HAP-1 (cell line): Measurements from ENCODE around the gene DPP3.
A peak's percentile ranks its signal among the peaks of the same experiment; 100 is the strongest.

Experiments
- DNase-seq, 2 experiments: peaks; one replicate each; pipeline ENCODE4 v3.0.0-alpha.2; 2016 to 2020; ENCODE audit warnings: low spot score in 2 of 2
- H3K27me3 ChIP-seq: fragments of 250-450 bp; sonication (Bioruptor Pico); 2 replicates; pipeline ENCODE4 v1.5.1; 2020; ENCODE audit warnings: low read depth, mild to moderate bottlenecking, moderate library complexity
- H3K36me3 ChIP-seq: fragments of 250-450 bp; sonication (Bioruptor Pico); replicated peaks from 2 replicates; pipeline ENCODE4 v1.5.1; 2020; ENCODE audit warnings: mild to moderate bottlenecking
- H3K4me1 ChIP-seq: fragments of 250-450 bp; sonication (Bioruptor Pico); 2 replicates; pipeline ENCODE4 v1.5.1; 2020; ENCODE audit warnings: mild to moderate bottlenecking
- H3K4me3 ChIP-seq: fragments of 250-450 bp; sonication (Bioruptor Pico); 2 replicates; pipeline ENCODE4 v1.5.1; 2020; ENCODE audit warnings: mild to moderate bottlenecking, moderate library complexity
- H3K9me3 ChIP-seq: fragments of 250-450 bp; sonication (Bioruptor Pico); 2 replicates; pipeline ENCODE4 v1.5.1; 2020; ENCODE audit warnings: mild to moderate bottlenecking, moderate library complexity
- in situ Hi-C: fragments of 300-500 bp; cut with MboI; formaldehyde crosslinking; loops from 3 replicates; pipeline ENCODE4 v1.14.3; 2020; ENCODE audit warnings: low sequenced_read_pairs, inconsistent platforms, mixed read lengths

DPP3 gene

DNA sequence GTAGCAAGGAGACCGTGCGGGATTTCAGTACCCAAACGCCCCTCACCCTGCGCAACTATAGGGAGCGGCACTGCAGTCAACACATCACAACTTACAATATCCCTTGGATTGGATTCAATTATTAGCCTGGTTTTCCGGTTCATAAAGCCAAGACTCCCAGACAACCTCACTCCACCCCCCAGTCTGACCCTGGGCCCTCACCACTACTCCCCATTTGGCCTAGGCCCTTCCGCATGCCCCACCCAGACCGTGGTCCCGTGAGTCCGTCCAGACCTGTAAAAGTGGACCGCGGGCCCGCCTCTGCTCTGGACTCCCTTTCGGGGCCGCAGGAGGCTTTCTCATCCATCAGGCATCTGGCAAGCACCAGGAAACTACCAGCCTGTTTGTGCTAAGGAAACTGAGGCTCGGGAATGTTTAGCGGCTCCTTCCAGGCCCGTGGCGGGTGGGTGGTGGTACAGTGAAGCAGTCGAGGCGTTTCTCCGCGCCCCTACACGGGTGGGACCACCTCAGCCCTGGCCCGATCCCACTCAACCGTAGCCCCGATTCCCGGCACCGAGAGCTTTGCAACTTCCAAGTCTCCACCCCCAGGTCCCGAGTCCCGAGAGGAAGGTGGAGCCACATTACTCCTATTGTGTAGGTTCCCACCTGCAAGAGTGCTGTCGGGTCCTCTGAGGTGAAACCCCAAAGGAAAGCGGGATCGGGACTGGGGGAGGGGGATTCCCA, 679 bp upstream of the DPP3 start:
- in situ Hi-C loops: no loop called here
- Histone ChIP-seq H3K4me1 (0 out of 2 replicates have a peak, but pooled peaks cover 7% of the 10 kb centered on the region), H3K36me3 (peaks cover 10% of the 10 kb centered on the region; the same call in 1 of the 2 replicates), H3K27me3 (no peaks in the 10 kb centered on the region), H3K9me3 (no peaks in the 10 kb centered on the region), H3K4me3 (peak overlapping the region; percentile 70)
- DNase-seq: peak; percentile 45 to 74

DNA sequence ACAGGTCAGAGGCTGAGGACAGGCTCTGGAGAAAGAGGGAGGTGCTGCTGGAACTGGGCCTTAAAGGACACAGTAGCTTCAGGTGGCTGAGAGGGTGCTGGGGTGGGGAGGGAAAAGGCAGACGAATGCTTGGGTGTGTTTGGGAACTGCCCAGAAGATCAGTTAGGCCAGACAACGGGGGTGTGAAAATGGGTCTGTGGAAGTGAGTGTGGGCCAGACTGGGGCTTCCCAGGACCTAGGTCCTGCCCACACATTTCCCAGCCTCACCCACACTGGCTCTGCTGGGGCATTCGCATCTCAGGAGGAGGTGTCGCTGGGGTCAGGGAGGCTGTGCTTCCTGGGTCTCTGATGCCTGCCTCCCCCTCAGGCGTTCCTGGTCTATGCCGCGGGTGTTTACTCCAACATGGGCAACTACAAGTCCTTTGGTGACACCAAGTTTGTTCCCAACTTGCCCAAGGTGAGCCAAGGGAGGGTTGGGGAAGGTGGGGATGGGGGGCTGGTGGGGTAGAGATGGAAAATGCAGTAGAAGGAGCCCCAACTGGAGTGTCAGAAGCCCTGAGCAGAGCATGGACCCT, 4.7 kb downstream of the DPP3 start:
- H3K36me3 ChIP-seq: peaks cover 5% of the 10 kb centered on the region; the same call in 1 of the 2 replicates
- H3K9me3 ChIP-seq: no peaks in the 10 kb centered on the region
- no peak for DNase-seq
- H3K4me3 ChIP-seq: no peak overlapping the region
- no peaks in the 10 kb centered on the region for H3K4me1 ChIP-seq
- H3K27me3 ChIP-seq: no peaks in the 10 kb centered on the region
- in situ Hi-C loops: no loop called here

- Histone ChIP-seq H3K27me3 (no peaks in the 10 kb centered on the region), H3K9me3 (no peaks in the 10 kb centered on the region), H3K4me3 (no peak overlapping the region), H3K4me1 (no peaks in the 10 kb centered on the region), H3K36me3 (peaks cover 6% of the 10 kb centered on the region)
- no peak for DNase-seq
- in situ Hi-C loops: no loop called here
These were observed 8.7 kb downstream of the DPP3 start for GRCh38 chr11:66488957-66489356.

GRCh38 chr11:66489636-66490035, 9.4 kb downstream of the DPP3 start:
- no peaks in the 10 kb centered on the region for H3K9me3 ChIP-seq
- no peak overlapping the region for H3K4me3 ChIP-seq
- in situ Hi-C loops: no loop called here
- no peak for DNase-seq
- peaks cover 6% of the 10 kb centered on the region for H3K36me3 ChIP-seq
- no peaks in the 10 kb centered on the region for H3K27me3 ChIP-seq
- no peaks in the 10 kb centered on the region for H3K4me1 ChIP-seq

DNA sequence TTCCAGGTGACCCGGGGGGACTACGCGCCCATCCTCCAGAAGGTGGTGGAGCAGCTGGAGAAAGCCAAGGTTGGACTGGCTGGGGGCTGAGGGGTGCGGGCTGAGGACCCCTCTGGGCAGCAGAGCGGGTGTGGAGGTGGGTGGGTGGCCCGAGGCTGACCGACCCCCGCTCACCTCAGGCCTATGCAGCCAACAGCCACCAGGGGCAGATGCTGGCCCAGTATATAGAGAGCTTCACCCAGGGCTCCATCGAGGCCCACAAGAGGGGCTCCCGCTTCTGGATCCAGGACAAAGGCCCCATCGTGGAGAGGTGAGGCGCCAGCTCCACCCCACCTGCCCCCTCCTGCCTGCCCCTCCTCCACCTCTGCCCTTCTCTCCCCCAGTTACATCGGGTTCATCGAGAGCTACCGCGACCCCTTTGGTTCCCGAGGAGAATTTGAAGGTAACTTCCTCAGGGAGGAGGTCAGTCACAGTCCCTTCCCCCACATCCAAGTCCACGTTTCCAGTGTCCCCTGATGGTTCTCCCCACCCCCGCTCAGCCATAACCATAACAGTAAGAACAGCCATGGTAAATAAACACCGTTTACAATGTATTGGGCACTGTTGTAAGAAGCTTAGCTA, 11.2 kb downstream of the DPP3 start:
- Histone ChIP-seq H3K27me3 (no peaks in the 10 kb centered on the region), H3K4me3 (no peak overlapping the region), H3K4me1 (no peaks in the 10 kb centered on the region), H3K9me3 (no peaks in the 10 kb centered on the region), H3K36me3 (peaks cover 9% of the 10 kb centered on the region)
- DNase-seq: peak in 1 of 2 experiments; percentile 41
- in situ Hi-C loops: no loop called here

GRCh38 chr11:66492161-66492865, 12.1 kb downstream of the DPP3 start:
- DNase-seq: no peak
- Histone ChIP-seq H3K27me3 (no peaks in the 10 kb centered on the region), H3K9me3 (no peaks in the 10 kb centered on the region), H3K4me3 (no peak overlapping the region), H3K4me1 (no peaks in the 10 kb centered on the region), H3K36me3 (peaks cover 9% of the 10 kb centered on the region; the same call in 1 of the 2 replicates)
- in situ Hi-C loops: no loop called here

- Histone ChIP-seq H3K27me3 (no peaks in the 10 kb centered on the region), H3K36me3 (peaks cover 9% of the 10 kb centered on the region; the same call in 1 of the 2 replicates), H3K9me3 (no peaks in the 10 kb centered on the region), H3K4me1 (no peaks in the 10 kb centered on the region), H3K4me3 (no peak overlapping the region)
- DNase-seq: no peak
- in situ Hi-C loops: no loop called here
These were observed 12.9 kb downstream of the DPP3 start for GRCh38 chr11:66493130-66493529.

DNA sequence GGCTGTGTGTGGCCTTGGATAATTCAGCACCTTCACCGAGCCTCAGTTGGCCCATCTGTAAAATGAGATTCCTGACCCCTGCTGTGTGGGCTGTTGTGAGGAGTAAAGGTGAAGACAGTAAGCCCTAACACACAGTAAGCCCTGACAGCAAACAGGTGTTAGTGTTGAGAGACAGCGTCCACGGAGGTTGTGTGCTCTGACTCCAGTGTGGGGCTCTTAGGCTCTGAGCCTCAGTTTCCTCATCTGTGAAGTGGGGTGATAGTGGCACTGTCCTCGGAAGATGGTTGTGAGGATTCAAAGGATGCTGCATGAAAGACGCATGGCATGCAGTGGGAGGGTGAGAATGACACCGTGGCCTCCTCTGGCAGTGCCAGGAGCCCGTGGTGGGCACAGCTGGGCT, 14.2 kb downstream of the DPP3 start:
- Histone ChIP-seq H3K27me3 (no peaks in the 10 kb centered on the region), H3K36me3 (peaks cover 14% of the 10 kb centered on the region; the same call in 1 of the 2 replicates), H3K4me1 (no peaks in the 10 kb centered on the region), H3K9me3 (no peaks in the 10 kb centered on the region), H3K4me3 (no peak overlapping the region)
- in situ Hi-C loops: no loop called here
- DNase-seq: no peak

DNA sequence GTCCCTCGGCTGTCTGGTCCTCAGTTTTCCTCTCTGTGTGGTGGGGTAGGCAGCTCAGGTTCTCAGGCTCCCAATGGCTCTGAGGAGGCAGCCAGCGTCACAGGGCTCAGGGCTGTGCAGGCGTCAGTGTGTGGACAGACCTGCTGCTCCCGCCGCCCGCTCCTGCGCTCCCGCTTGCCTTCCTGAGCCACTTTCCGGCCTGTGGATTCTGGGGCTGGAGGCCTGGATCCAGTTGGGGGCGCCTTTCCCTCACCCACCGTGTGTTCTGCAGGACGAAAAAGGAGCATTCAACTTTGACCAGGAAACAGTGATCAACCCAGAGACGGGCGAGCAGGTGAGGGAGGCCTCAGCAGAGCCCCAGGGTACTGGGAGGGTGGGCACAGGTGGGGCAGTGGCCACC, 14.7 kb downstream of the DPP3 start:
- no peaks in the 10 kb centered on the region for H3K9me3 ChIP-seq
- in situ Hi-C loops: no loop called here
- no peak overlapping the region for H3K4me3 ChIP-seq
- peaks cover 14% of the 10 kb centered on the region; the same call in 1 of the 2 replicates for H3K36me3 ChIP-seq
- H3K4me1 ChIP-seq: no peaks in the 10 kb centered on the region
- H3K27me3 ChIP-seq: no peaks in the 10 kb centered on the region
- DNase-seq: no peak

GRCh38 chr11:66495401-66495854, 15.2 kb downstream of the DPP3 start:
- Histone ChIP-seq H3K36me3 (peaks cover 14% of the 10 kb centered on the region; the same call in 1 of the 2 replicates), H3K9me3 (no peaks in the 10 kb centered on the region), H3K27me3 (no peaks in the 10 kb centered on the region), H3K4me3 (no peak overlapping the region), H3K4me1 (no peaks in the 10 kb centered on the region)
- no peak for DNase-seq
- in situ Hi-C loops: no loop called here

DNA sequence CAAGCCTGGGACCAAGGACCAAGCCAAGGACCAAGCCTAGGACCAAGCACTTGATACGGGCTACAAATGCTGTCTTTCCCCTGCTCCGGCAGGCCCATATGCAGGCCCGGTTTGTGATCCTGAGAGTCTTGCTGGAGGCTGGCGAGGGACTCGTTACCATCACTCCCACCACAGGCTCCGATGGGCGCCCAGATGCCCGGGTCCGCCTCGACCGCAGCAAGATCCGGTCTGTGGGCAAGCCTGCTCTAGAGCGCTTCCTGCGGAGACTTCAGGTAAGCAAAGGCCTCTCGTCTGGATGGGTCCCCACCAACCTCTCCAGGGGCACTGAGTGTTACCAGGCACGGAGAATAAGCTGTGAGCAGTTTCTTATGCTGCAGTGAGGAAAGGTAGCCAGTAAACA, 17.0 kb downstream of the DPP3 start:
- peaks cover 14% of the 10 kb centered on the region; the same call in 1 of the 2 replicates for H3K36me3 ChIP-seq
- no peaks in the 10 kb centered on the region for H3K4me1 ChIP-seq
- no peaks in the 10 kb centered on the region for H3K9me3 ChIP-seq
- DNase-seq: no peak
- in situ Hi-C loops: no loop called here
- H3K4me3 ChIP-seq: no peak overlapping the region
- no peaks in the 10 kb centered on the region for H3K27me3 ChIP-seq

DNA sequence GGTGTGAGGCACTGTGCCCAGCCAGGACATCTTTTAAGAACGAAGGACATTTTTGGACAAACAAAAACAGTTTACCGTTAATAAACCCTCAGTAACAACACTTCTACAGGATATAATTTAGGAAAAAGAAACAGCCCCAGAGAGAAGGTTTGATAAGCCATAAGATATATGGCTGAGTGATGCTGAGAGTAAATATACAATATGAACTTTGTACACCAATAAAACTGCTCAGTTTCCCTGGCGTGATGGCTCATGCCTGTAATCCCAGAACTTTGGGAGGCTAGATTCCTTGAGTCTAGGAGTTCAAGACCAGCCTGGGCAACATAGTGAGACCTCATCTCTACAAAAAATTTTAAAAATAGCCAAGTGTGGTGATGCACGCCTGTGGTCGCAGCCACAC, 18.3 kb downstream of the DPP3 start:
- in situ Hi-C loops: no loop called here

GRCh38 chr11:66505276-66505816, 25.1 kb downstream of the DPP3 start:
- in situ Hi-C loops: no loop called here
- Histone ChIP-seq H3K27me3 (no peaks in the 10 kb centered on the region), H3K4me3 (no peak overlapping the region), H3K4me1 (no peaks in the 10 kb centered on the region), H3K9me3 (no peaks in the 10 kb centered on the region), H3K36me3 (peaks cover 4% of the 10 kb centered on the region; the same call in 1 of the 2 replicates)
- DNase-seq: no peak

More for the DNA sequence above, 18.3 kb downstream of the DPP3 start:
- H3K4me1 ChIP-seq: no peaks in the 10 kb centered on the region
- H3K36me3 ChIP-seq: peaks cover 8% of the 10 kb centered on the region; the same call in 1 of the 2 replicates
- no peaks in the 10 kb centered on the region for H3K9me3 ChIP-seq
- H3K4me3 ChIP-seq: no peak overlapping the region
- H3K27me3 ChIP-seq: no peaks in the 10 kb centered on the region
- DNase-seq: no peak
